ENCODE results near the gene GRIN2B.
A peak's percentile ranks its signal among the peaks of the same experiment; 100 is the strongest.

Gene GRIN2B

DNA sequence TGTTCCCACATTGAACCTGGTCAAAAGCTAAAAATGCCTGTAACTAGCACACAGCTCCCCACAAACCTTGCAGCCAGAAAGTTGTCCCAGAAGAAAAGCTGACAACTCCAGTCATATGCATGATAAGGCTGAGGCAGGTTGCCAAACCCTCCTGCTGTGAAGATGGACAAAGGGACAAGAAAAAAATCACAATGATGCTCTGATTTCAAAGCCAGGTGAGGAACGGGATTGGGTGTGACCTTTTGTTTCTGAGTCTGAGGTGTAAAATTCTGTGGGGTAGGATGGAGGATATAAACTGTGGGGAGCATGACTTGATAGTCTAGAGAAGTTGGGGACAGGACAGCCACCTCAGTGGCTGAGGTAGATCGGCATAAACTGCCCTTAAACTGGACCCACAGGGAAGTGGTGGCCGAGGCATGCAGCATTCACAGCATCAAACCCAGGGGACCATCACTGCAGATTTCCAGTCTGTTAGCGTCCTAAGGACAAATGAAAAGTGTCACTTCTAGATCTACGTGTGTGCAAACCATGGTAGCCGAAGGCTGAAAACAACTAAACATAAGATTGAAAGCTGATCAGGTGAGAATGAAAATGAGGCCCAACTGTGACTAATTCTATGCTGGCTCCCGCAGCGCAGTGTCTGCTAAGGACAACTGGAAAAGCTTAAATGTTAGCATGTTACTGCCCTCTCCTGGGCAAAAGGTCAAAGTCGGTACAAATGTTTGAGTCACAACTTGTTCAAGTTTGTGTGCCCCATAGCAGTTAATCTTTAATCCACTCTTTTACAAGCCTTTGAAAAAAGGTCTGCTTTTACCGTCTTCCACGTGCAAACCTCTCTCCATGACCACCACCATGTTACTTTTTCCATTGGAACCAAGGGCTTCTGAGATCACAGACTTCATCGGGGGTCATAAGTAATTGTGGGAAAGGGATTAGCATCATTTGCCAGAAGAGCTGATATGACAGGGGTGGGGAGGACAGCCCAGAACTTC, 39.8 kb downstream of the GRIN2B start:
- no peak overlapping the region for H3K4me3 ChIP-seq (ENCODE audit: low read depth, low read length)
- TF ChIP-seq, protein P1, sequence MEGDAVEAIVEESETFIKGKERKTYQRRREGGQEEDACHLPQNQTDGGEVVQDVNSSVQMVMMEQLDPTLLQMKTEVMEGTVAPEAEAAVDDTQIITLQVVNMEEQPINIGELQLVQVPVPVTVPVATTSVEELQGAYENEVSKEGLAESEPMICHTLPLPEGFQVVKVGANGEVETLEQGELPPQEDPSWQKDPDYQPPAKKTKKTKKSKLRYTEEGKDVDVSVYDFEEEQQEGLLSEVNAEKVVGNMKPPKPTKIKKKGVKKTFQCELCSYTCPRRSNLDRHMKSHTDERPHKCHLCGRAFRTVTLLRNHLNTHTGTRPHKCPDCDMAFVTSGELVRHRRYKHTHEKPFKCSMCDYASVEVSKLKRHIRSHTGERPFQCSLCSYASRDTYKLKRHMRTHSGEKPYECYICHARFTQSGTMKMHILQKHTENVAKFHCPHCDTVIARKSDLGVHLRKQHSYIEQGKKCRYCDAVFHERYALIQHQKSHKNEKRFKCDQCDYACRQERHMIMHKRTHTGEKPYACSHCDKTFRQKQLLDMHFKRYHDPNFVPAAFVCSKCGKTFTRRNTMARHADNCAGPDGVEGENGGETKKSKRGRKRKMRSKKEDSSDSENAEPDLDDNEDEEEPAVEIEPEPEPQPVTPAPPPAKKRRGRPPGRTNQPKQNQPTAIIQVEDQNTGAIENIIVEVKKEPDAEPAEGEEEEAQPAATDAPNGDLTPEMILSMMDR (IDR thresholded peaks at IDR 0.05; ENCODE audit: low read depth, low read length): no peak
- DNase-seq (ENCODE audit: low read depth, low spot score): peak; percentile 22
- in situ Hi-C loops (cut with HindIII; ENCODE audit: low sequenced_read_pairs): no loop called here

DNA sequence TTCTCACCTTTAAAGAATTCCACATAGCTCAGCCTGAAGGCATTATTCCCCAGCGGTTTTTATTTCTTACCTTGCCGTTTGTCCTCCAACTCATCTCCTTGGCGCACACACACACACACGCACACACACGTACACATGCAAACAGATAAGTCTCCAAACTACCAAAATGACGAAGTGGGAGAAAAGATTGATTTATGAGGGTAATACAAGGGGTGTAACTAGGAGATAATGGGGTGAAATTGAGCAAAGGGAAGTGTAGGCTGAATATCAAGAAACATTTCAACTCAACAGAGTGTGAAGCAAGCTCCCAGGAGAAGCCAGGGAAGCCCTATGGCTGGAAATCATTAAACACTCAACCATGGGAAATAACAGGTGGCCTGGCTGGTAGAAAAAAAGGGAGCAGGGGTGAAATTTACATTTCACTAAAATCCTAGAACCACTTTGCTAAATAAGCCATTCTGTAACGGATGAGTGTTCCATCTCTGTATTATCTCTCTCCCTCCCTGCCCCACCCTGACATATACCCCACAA, 41.0 kb downstream of the GRIN2B start:
- in situ Hi-C loops (cut with HindIII; ENCODE audit: low sequenced_read_pairs): no loop called here
- H3K4me3 ChIP-seq (ENCODE audit: low read depth, low read length): no peak overlapping the region
- DNase-seq (ENCODE audit: low read depth, low spot score): no peak
- TF ChIP-seq, protein P1 (IDR thresholded peaks at IDR 0.05; ENCODE audit: low read depth, low read length): no peak

DNA sequence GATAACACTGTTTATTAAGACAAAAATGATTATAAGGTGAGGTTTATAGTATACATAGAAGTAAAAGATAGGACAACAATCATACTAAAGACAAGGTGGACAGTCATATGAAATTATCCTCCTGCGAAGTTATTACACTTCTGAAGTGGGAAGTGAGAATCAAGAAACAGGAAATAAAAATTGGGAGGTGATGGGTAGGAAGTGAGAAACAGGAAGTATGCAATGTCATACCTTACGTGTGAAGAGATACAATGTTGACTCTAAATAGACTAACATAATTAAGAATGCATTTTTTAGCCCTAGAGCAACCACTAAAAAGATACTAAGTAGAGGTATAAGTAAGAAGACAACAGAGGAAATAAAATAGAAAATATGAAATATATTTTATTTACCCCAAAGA, 43.7 kb downstream of the GRIN2B start:
- no peak overlapping the region for H3K4me3 ChIP-seq (ENCODE audit: low read depth, low read length)
- no peak for DNase-seq (ENCODE audit: low read depth, low spot score)
- in situ Hi-C loops (cut with HindIII; ENCODE audit: low sequenced_read_pairs): no loop called here
- TF ChIP-seq, protein P1 (IDR thresholded peaks at IDR 0.05; ENCODE audit: low read depth, low read length): no peak

DNA sequence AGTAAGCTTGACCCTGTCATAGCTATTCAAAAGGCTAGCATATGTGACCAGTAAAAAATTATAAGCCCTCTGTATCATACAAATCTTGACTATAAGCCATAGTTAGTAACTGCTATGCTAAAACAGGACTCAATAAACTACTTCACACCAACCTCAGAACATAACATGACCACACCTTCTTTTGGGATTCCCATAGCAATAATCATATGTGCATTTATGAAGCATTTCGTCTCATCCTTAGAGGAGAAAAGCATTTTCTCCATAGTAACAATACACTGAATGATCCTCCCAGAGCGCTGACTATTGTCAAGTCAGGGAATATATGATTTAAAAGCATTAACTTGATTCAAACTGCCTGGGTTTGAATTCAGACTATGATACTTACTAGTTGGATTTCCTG, 46.2 kb downstream of the GRIN2B start:
- DNase-seq (ENCODE audit: low read depth, low spot score): no peak
- TF ChIP-seq, protein P1 (IDR thresholded peaks at IDR 0.05; ENCODE audit: low read depth, low read length): no peak
- no peak overlapping the region for H3K4me3 ChIP-seq (ENCODE audit: low read depth, low read length)
- in situ Hi-C loops (cut with HindIII; ENCODE audit: low sequenced_read_pairs): no loop called here
